Esophagus muscularis mucosa (tissue), 2 donors: Measurements from ENCODE around the gene PLD5.

Experiments
- POLR2A ChIP-seq: fragments of 450-650 bp; IDR thresholded peaks from one replicate; pipeline ENCODE4 v1.6.1; 2017; ENCODE audit warnings: antibody characterized with exemption, moderate library complexity, mild to moderate bottlenecking, low read depth
- POLR2AphosphoS5 ChIP-seq, 2 donors: sonication (generic); formaldehyde crosslinking; IDR thresholded peaks; one replicate each; pipeline ENCODE4 v1.6.1; 2017; ENCODE audit warnings: antibody characterized with exemption in 2 of 2

- TF ChIP-seq POLR2A (no peak), POLR2AphosphoS5 (IDR thresholded peaks at IDR 0.05) (no peak)
Measured at GRCh38 chr1:242089911-242090310, 434.6 kb downstream of the PLD5 start.
